ENCODE results near the gene CUBN. TPM values are rescaled to one million over a fixed set of nuclear protein-coding genes. Genes with fewer than 3 reads are reported as not detected.

The CUBN gene
- total RNA-seq, 2 donors from 2014 or later: 0.65 to 0.76 TPM

DNA sequence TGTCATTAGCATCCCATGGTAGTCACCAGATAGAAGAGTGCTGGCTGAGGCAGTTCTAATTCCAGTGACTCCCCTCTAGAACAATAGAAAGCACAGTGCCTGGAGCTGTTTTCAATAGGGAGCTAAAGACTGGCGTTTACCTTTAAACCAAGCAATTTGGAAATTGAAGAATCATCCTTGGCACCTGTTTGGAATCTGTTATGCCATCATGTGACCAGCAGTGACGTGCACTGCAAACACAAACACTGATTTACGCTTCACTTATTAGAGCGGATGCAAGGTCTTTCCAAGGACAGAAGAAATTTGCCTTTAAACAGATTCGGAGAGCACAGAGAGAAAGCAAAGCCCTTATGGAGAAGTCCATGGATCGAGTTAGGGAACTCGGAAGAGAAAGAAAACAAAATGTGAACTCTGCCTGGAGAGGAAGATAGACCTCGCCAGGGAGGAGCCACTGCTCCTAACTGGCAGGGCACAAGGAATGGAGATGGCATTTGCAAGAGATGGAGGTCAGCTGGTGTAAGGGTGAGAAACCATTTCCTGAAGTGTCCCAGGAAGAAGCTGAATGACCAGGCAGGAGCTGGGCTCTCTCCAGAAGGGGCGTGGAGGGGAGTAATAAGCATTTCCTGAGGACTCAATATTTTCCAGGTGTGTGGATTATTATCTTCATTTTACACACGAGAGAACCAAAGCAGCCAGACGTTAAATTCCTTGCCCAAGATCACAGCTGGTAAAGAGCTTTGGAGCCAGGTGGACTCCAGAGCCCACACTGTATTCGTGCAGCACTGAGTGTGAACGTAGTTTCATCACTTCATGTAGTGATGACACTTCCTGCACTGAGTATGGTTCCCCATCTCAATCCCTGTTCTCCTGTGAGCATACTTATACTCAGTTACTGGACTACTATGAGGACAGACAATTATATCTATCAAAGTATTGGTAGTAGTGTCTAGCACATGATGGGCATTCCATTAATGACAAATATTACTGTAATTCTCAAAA, 97.7 kb downstream of the CUBN start:
- Mint-ChIP-seq H3K9me3 (no peaks in the 10 kb centered on the region), H3K4me3 (no peak overlapping the region)
- no peak for DNase-seq

DNA sequence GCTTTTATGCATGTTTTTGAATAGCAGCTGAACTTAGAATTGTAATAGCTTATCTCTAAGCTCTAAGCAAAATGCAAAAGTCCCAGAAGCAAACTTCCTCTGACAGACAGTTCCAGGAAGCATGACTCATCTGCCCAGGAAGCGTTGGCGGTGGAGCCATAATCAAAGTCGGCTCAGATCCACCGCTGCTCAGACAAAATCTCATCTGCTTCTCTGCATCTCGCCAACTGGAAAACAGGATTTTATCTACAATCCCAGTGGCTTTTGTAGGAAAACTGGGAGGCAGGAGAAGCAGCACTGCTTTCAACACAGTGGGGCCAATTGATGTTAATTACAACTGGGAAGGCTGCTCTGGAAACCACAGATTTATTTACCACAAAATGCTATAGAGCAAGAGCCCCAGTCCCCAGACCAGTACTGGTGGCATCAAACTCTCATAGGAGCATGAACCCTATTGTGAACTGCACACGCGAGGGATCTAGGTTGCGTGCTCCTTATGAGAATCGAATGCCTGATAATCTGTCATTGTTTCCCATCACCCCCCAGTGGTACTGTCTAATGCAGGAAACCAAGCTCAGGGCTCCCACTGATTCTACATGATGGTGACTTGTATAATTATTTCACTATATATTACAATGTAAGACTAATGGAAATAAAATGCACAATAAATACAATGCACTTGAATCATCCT, 99.9 kb downstream of the CUBN start:
- H3K4me3 Mint-ChIP-seq: peak overlapping the region; percentile 61 to 91
- no peaks in the 10 kb centered on the region for H3K36me3 Mint-ChIP-seq (ENCODE audit: insufficient read depth in 2 of 2)
- DNase-seq (peak; percentile 79 to 83), ATAC-seq (replicated peaks in 1 of 2) (peak; percentile 28 to 32)
- H3K4me1 Mint-ChIP-seq (ENCODE audit: low read depth): peaks cover 61% of the 10 kb centered on the region
- H3K27me3 Mint-ChIP-seq (ENCODE audit: low read depth): peaks cover 7% of the 10 kb centered on the region
- peak overlapping the region; percentile 89 for H3K27ac Mint-ChIP-seq
- H3K9me3 Mint-ChIP-seq: no peaks in the 10 kb centered on the region

More for the DNA sequence above, 97.7 kb downstream of the CUBN start:
- ATAC-seq (replicated peaks in 1 of 2): no peak
- no peaks in the 10 kb centered on the region for H3K36me3 Mint-ChIP-seq (ENCODE audit: insufficient read depth in 2 of 2)
- H3K4me1 Mint-ChIP-seq (ENCODE audit: low read depth): peaks cover 41% of the 10 kb centered on the region
- peaks cover 7% of the 10 kb centered on the region for H3K27me3 Mint-ChIP-seq (ENCODE audit: low read depth)
- no peak overlapping the region for H3K27ac Mint-ChIP-seq

DNA sequence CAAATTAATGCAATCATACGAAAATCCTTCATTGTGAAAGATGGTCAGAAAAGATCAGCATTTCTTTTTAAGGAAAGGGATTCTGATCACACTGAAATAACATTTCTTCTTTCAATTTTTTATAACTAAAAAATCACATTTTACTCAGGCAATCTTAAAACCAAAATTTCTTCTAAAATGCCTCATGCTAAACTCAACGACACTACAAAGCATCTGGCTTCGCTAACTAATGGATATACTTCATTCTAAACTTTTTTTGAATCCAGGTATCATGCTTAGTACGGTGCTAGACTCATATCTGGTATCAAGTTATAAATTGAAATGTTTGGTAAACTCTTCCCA, 100.4 kb downstream of the CUBN start:
- H3K36me3 Mint-ChIP-seq (ENCODE audit: insufficient read depth in 2 of 2): no peaks in the 10 kb centered on the region
- peak in 1 of 2 donors; percentile 0 for ATAC-seq (replicated peaks in 1 of 2)
- no peak for DNase-seq
- H3K27ac Mint-ChIP-seq: peak overlapping the region; percentile 89
- peaks cover 66% of the 10 kb centered on the region for H3K4me1 Mint-ChIP-seq (ENCODE audit: low read depth)
- peak overlapping the region; percentile 61 to 91 for H3K4me3 Mint-ChIP-seq
- H3K9me3 Mint-ChIP-seq: no peaks in the 10 kb centered on the region
- H3K27me3 Mint-ChIP-seq (ENCODE audit: low read depth): peaks cover 7% of the 10 kb centered on the region

DNA sequence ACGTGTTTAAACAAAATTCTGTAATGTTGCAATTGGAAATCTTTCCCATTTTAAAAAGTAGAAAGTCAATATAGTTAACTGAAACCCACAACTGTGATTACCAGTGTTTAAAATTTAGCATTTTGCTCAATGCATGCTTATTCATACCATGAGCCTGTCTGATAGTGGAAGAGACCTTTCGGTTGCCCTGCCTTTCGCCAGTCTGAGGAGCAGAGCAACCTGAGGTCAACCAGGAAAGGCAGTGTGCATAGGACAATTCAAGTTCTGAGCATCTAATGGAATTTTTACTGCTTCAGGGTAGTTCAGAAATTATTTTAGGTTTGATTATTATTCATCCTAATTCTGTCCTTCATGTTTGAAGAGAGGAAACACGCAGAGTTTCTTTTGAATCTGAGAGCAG, 100.8 kb downstream of the CUBN start:
- H3K36me3 Mint-ChIP-seq (ENCODE audit: insufficient read depth in 2 of 2): no peaks in the 10 kb centered on the region
- no peak for DNase-seq
- no peaks in the 10 kb centered on the region for H3K9me3 Mint-ChIP-seq
- H3K4me3 Mint-ChIP-seq: peak overlapping the region; percentile 61 to 91
- H3K27ac Mint-ChIP-seq: peak overlapping the region; percentile 89
- peaks cover 7% of the 10 kb centered on the region for H3K27me3 Mint-ChIP-seq (ENCODE audit: low read depth)
- no peak for ATAC-seq (replicated peaks in 1 of 2)
- peaks cover 70% of the 10 kb centered on the region for H3K4me1 Mint-ChIP-seq (ENCODE audit: low read depth)

DNA sequence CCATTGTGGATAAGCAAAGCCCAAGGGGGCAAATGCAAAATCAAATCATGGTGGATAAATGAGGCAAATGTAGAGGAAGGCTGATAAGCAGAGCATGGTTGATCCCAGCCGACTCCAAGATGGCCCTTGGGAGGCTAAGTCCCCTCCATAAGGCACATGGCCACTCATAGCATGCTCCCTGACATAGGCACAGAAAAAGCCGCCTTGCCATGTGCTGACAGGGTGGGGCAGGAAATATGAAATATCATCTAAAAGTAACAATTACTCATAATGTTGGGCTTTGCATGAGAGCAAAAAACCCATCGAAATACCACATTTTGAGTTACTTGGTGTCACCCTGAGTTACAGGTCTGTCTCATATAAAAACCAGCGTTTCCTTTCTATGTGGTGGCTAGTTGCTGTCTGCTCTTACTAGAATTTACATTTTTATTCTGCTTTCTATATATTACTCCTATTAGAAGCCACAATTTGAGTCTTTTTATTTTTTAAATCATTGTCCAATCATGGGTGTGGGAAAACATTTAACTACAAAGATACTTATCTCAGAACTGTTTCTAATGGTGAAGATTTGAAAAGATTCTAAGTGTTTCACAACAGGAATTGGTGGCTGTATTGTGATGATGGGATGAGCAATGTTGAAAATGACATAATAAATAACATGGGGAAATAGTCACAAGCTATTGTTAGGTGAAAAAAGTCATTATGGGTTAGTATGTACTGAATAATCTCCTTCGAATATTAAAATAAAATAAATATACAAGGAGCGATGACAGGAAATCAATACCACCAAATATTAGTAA, 102.7 kb downstream of the CUBN start:
- Mint-ChIP-seq H3K4me1 (ENCODE audit: low read depth) (peaks cover 76% of the 10 kb centered on the region), H3K9me3 (no peaks in the 10 kb centered on the region), H3K27me3 (ENCODE audit: low read depth) (no peaks in the 10 kb centered on the region), H3K4me3 (peak overlapping the region; percentile 36 to 82), H3K27ac (peak overlapping the region; percentile 94), H3K36me3 (ENCODE audit: insufficient read depth in 2 of 2) (no peaks in the 10 kb centered on the region)
- DNase-seq: peak; percentile 76 to 77
- peak; percentile 62 to 65 for ATAC-seq (replicated peaks in 1 of 2)

DNA sequence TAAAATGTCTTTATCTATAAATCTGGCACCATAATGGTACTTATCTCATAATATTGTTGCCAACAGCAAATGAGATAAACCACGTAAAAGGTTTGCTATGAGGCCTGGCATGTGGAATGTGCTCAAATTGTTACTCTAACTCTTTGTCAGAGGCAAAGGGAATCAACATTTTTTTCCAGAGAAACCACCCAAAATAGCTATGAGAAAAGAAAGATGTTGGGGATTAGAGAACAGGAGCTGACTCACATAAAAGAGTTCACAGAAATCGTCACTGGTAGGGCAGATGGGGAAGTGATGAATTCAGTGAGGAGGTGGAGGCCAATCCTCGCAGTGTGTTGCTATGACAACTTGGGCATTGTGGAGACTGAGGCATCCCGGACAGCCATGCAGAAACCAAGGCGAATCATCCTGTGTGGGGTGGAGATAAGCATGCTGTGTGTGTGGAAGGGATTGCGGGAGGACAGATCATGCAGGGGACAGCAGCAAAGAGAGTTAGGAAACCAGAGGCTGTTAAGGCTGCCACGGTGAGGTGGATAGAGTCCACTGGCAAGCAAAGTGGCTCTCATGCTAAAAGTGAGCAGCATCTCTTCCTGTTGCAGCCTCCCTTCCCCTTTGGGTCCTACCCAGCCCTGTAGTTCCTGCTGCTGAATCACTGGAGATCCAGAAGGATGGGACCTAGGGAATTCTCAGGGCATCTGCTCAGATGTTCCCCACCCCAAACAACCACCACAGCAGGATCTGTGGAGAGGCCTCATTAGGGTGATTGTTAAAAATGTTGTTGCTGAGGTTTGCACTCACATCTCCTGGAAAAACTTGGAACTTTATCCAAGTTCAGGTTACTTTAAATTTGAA, 103.9 kb downstream of the CUBN start:
- ATAC-seq (replicated peaks in 1 of 2) (peak; percentile 66 to 68), DNase-seq (peak; percentile 77 to 86)
- Mint-ChIP-seq H3K4me3 (peak overlapping the region; percentile 65 to 77), H3K27ac (peak overlapping the region; percentile 54), H3K4me1 (ENCODE audit: low read depth) (peaks cover 72% of the 10 kb centered on the region), H3K36me3 (ENCODE audit: insufficient read depth in 2 of 2) (no peaks in the 10 kb centered on the region), H3K9me3 (no peaks in the 10 kb centered on the region), H3K27me3 (ENCODE audit: low read depth) (no peaks in the 10 kb centered on the region)

DNA sequence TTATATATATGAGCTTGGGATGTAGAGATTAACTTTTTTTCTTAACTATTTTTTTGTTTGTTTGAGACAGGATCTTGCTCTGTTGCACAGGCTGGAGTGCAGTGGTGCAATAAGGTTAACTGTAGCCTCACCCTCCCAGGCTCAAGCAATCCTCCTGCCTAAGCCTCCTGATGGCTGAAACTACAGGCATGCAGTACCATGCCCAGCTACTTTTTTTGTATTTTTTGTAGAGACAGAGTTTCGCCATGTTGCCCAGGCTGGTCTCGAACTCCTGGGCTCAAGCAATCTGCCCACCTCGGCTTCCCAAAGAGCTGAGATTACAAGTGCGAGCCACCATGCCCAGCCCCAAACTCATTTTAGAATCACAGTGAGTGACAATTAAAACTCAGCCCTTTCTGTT, 105.2 kb downstream of the CUBN start:
- H3K36me3 Mint-ChIP-seq (ENCODE audit: insufficient read depth in 2 of 2): peaks cover 0 to under 1% of the 10 kb centered on the region in 2 donors
- no peak for ATAC-seq (replicated peaks in 1 of 2)
- H3K9me3 Mint-ChIP-seq: peaks cover 0 to under 1% of the 10 kb centered on the region in 2 donors
- peak overlapping the region; percentile 50 for H3K27ac Mint-ChIP-seq
- H3K4me3 Mint-ChIP-seq: peak overlapping the region; percentile 50 to 54
- H3K4me1 Mint-ChIP-seq (ENCODE audit: low read depth): peaks cover 69% of the 10 kb centered on the region
- no peak for DNase-seq
- no peaks in the 10 kb centered on the region for H3K27me3 Mint-ChIP-seq (ENCODE audit: low read depth)

DNA sequence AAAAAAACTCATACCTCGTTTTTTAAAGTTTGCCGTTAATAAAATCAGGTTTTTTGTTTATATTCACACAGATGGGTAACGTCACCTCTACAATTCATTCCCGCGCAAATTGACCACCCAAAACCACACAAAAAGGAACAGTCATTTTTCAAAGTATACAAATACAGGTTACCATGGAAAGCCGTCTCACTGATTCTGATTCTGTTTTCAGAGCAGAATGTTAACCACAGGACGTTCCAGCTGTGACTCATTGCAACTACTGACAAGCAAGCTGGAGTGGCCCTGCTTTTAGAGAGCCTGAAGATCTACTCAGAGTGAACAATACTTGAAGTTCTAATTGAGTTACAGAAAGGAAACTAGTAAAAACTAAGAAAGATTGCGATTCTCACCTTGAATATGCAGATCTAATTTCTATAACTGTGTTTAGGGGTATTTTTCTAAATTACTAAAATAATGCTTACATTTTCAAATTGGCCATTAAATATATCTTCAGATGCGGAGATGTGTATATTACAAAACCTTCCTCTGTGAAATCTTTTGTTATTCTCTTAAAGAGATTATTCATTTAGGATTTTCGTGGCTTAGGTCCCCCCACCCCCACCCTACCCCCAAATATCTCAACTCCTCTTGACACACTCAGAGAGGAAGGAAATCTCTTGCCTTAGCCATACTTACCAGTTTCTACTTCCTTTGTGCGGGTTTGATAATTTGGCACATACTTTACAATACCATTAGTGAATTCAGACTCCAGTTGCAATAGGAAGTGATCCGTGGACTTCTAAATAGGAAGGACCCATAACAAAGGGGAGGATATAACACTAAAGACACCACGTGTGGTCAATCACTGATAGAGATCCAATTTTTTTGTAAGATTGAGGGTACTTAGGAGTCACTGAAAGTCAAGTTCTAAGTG, 106.0 kb downstream of the CUBN start:
- Mint-ChIP-seq H3K4me3 (peak overlapping the region; percentile 67 to 68), H3K27ac (peak overlapping the region; percentile 72), H3K4me1 (ENCODE audit: low read depth) (peaks cover 61% of the 10 kb centered on the region), H3K9me3 (peaks cover 0 to 4% of the 10 kb centered on the region in 2 donors), H3K27me3 (ENCODE audit: low read depth) (no peaks in the 10 kb centered on the region), H3K36me3 (ENCODE audit: insufficient read depth in 2 of 2) (peaks cover 0 to 3% of the 10 kb centered on the region in 2 donors)
- ATAC-seq (replicated peaks in 1 of 2): peak; percentile 73 to 74
- peak; percentile 81 to 85 for DNase-seq

DNA sequence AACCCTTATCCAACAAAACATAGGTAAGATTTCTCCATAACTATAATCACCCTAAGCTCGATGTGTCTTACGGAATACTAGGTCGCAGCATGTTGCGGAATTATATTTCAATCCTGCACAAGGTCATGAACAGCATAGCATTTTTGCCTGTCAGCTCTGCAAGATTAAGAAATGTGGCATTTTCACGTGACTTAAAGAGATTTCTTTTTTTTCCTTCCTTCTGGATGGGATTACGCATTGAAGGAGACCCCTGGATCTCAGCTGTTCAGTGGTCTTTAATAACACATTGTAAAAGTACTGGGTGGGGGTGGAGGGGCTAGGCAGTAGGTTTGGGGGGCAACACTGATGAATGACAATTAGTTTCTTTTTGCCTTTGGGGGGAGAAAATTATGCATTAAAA, 106.7 kb downstream of the CUBN start:
- Mint-ChIP-seq H3K4me1 (ENCODE audit: low read depth) (peaks cover 55% of the 10 kb centered on the region), H3K36me3 (ENCODE audit: insufficient read depth in 2 of 2) (peaks cover 0 to 3% of the 10 kb centered on the region in 2 donors), H3K4me3 (peak overlapping the region; percentile 67 to 68), H3K9me3 (peaks cover 0 to 4% of the 10 kb centered on the region in 2 donors), H3K27me3 (ENCODE audit: low read depth) (no peaks in the 10 kb centered on the region), H3K27ac (peak overlapping the region; percentile 72)
- ATAC-seq (replicated peaks in 1 of 2): no peak
- no peak for DNase-seq

DNA sequence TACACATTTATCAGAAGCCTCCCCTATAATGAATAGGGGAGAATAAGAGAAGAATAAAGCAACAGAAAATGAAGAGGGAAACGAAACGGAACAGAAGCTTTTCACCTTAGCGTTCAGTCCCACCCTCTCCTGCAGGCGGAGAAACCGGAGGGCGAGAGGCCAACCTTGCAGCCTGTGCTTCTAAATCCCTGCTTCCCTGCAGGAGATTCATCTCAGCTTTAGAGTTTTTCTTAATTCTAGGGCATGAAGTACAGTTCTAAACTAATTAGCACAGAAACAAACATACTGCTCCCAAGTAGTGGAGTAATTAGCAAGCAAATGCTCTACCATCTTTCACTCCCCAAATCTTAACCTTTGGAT, 107.2 kb downstream of the CUBN start:
- Mint-ChIP-seq H3K4me1 (ENCODE audit: low read depth) (peaks cover 51% of the 10 kb centered on the region), H3K27me3 (ENCODE audit: low read depth) (no peaks in the 10 kb centered on the region), H3K9me3 (peaks cover 1 to 4% of the 10 kb centered on the region in 2 donors), H3K4me3 (no peak overlapping the region), H3K27ac (no peak overlapping the region), H3K36me3 (ENCODE audit: insufficient read depth in 2 of 2) (peaks cover 0 to 3% of the 10 kb centered on the region in 2 donors)
- no peak for ATAC-seq (replicated peaks in 1 of 2)
- DNase-seq: no peak

DNA sequence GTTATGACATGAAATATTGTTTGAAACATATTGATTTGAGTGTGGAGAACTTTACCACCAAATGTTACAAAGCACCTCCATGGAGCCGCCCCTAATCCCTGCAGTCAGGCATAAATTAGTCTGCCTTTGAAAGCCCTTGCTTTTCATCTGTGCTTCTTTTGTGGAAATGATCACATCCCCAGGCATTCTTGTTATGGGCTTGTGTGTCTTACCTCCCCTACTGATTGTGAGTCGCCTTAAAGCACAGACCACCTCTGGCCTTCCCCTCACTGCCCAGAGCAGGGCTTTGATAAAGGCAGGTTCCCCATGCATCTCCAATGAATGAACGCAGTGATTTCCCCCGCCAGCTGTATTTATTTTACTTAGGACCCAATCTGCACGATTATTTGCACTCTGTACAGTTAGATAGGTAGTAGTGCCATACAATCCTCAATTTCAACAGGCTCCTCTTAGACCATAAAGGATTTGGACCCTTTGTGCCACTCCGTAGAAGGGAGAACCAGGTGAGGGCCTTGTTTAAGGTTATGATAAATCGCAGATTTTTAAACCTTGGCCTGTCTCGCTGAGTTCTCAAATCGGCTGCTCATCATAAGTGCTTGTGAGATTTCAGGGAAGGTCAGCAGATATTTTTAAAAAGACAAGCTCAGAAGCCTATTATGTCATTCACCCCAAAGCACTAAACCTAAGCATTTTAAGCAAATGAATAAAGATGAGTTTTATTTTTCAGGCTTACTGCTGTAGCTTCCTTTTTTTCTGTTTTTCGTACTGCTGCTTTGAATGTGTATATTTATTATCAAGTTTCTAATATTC, 107.8 kb downstream of the CUBN start:
- DNase-seq (no peak), ATAC-seq (replicated peaks in 1 of 2) (no peak)
- no peaks in the 10 kb centered on the region for H3K27me3 Mint-ChIP-seq (ENCODE audit: low read depth)
- peaks cover 1 to 4% of the 10 kb centered on the region in 2 donors for H3K9me3 Mint-ChIP-seq
- no peak overlapping the region for H3K27ac Mint-ChIP-seq
- no peak overlapping the region for H3K4me3 Mint-ChIP-seq
- H3K36me3 Mint-ChIP-seq (ENCODE audit: insufficient read depth in 2 of 2): peaks cover 0 to 3% of the 10 kb centered on the region in 2 donors
- H3K4me1 Mint-ChIP-seq (ENCODE audit: low read depth): peaks cover 46% of the 10 kb centered on the region

Measured in activated T-cell treated with anti-CD3 and anti-CD28 coated beads, Interleukin-2, amount 50 U/mL, for 72 hours (primary cell).